Liver (tissue), 9 donors: Measurements from ENCODE around the gene RASA3. TPM values are rescaled to one million over a fixed set of nuclear protein-coding genes. Genes with fewer than 3 reads are reported as not detected.

Source experiments
- DNase-seq: peaks from one replicate; pipeline ENCODE4 v3.0.0-alpha.2; 2017; ENCODE audit warnings: low spot score
- H3K27ac ChIP-seq, 2 donors: one replicate each; pipeline ENCODE4 v1.7.0; 2013; ENCODE audit warnings: inconsistent platforms in 2 of 2, low read length in 2 of 2, control low read depth in 1 of 2, low read depth in 1 of 2, mild to moderate bottlenecking in 1 of 2
- H3K27me3 ChIP-seq, 4 donors: one replicate each; pipeline versions ENCODE4 v1.6.1 to v1.7.0; 2013; ENCODE audit warnings: low read length in 3 of 4, inconsistent platforms in 1 of 4, mild to moderate bottlenecking in 1 of 4, moderate library complexity in 1 of 4; ENCODE audit not compliant: control insufficient read depth in 4 of 4, insufficient read depth in 4 of 4
- H3K36me3 ChIP-seq, 4 donors: one replicate each; pipeline versions ENCODE4 v1.6.1 to v1.7.0; 2013; ENCODE audit warnings: low read length in 3 of 4, mild to moderate bottlenecking in 3 of 4, low read depth in 1 of 4, moderate library complexity in 1 of 4; ENCODE audit not compliant: control insufficient read depth in 4 of 4, insufficient read depth in 3 of 4
- H3K4me1 ChIP-seq, 4 donors: one replicate each; pipeline versions ENCODE4 v1.6.1 to v1.7.0; 2013; ENCODE audit warnings: low read length in 3 of 4, mild to moderate bottlenecking in 3 of 4, moderate library complexity in 1 of 4; ENCODE audit not compliant: control insufficient read depth in 4 of 4, insufficient read depth in 4 of 4
- H3K4me3 ChIP-seq, 3 donors: one replicate each; pipeline versions ENCODE4 v1.6.1 to v1.7.0; 2013; ENCODE audit warnings: low read length in 3 of 3, control low read depth in 1 of 3, low read depth in 1 of 3, mild to moderate bottlenecking in 1 of 3
- H3K9ac ChIP-seq, 2 donors: one replicate each; pipeline ENCODE4 v1.7.0; 2013; ENCODE audit warnings: low read length in 2 of 2, mild to moderate bottlenecking in 2 of 2, moderate library complexity in 2 of 2, control low read depth in 1 of 2, low read depth in 1 of 2
- H3K9me3 ChIP-seq, 4 donors: one replicate each; pipeline versions ENCODE4 v1.6.1 to v1.7.0; 2013; ENCODE audit warnings: low read length in 3 of 4; ENCODE audit not compliant: control insufficient read depth in 4 of 4
- EGR1 ChIP-seq, 2 donors: IDR thresholded peaks; 2 replicates each; pipeline ENCODE4 v1.6.1; 2016 to 2018; ENCODE audit warnings: antibody characterized with exemption in 2 of 2, low read depth in 2 of 2
- GABPA ChIP-seq, 2 donors: IDR thresholded peaks in 1 of 2; conservative IDR thresholded peaks in 1 of 2; 2 replicates each; pipeline ENCODE4 v1.6.1; 2016; ENCODE audit warnings: antibody characterized with exemption in 2 of 2, mild to moderate bottlenecking in 1 of 2, moderate library complexity in 1 of 2
- HNF4A ChIP-seq, 2 donors: conservative IDR thresholded peaks; 2 replicates each; pipeline ENCODE4 v1.6.1; 2016; ENCODE audit warnings: antibody characterized with exemption in 2 of 2, mild to moderate bottlenecking in 2 of 2
- HNF4G ChIP-seq: IDR thresholded peaks from 2 replicates; pipeline ENCODE4 v1.6.1; 2016; ENCODE audit warnings: antibody characterized with exemption
- RXRA ChIP-seq, 2 donors: IDR thresholded peaks; 2 replicates each; pipeline ENCODE4 v1.6.1; 2017 to 2018; ENCODE audit warnings: antibody characterized with exemption in 2 of 2, mild to moderate bottlenecking in 1 of 2
- SP1 ChIP-seq: IDR thresholded peaks from 2 replicates; pipeline ENCODE4 v1.6.1; 2018; ENCODE audit warnings: antibody characterized with exemption, mild to moderate bottlenecking
- TAF1 ChIP-seq: conservative IDR thresholded peaks from 2 replicates; pipeline ENCODE4 v1.6.1; 2016; ENCODE audit warnings: antibody characterized with exemption, mild to moderate bottlenecking
- YY1 ChIP-seq: IDR thresholded peaks from 2 replicates; pipeline ENCODE4 v1.6.1; 2016; ENCODE audit warnings: antibody characterized with exemption, mild to moderate bottlenecking
- whole genome bisulfite sequencing: extraction: QIAGEN DNeasy Blood & Tissue Kit; methylation state at CpG from one replicate; pipeline ENCODE4 v1.1.7; 2013; 5-methylcytosine and 5-hydroxymethylcytosine counted together
- polyA plus RNA-seq, 2 donors: library from polyadenylated mRNA; stranded (reverse) in 1 of 2; unstranded in 1 of 2; fragments of 200-250 nt in 1 of 2; fragments of >200 nt in 1 of 2; fragmentation: Nextera tagmentation in 1 of 2; extraction: Ambion mirVana in 1 of 2; gene quantifications; one replicate each; pipeline versions ENCODE4 v1.2.1 to v1.2.3, GENCODE V29; 2013 to 2015
- total RNA-seq, 2 donors: library from RNA; depleted of rRNA; stranded (reverse); fragments of >200 nt; gene quantifications; one replicate each; pipeline ENCODE4 v1.2.3, GENCODE V29; 2014
- TF ChIP-seq, protein P1 (sequence below): fragments of 150-350 bp; IDR thresholded peaks from 2 replicates; pipeline ENCODE4 v1.5.1; 2017; ENCODE audit warnings: improper control_type of control experiment, low read depth, low read length; ENCODE audit not compliant: missing input control
- TF ChIP-seq, protein P2 (sequence below): IDR thresholded peaks from 2 replicates; pipeline ENCODE4 v1.6.1; 2016; ENCODE audit warnings: antibody characterized with exemption
- TF ChIP-seq, protein P3 (sequence below): IDR thresholded peaks from 2 replicates; pipeline ENCODE4 v1.6.1; 2016; ENCODE audit warnings: antibody characterized with exemption
- TF ChIP-seq, protein P4 (sequence below): IDR thresholded peaks from 2 replicates; pipeline ENCODE4 v1.6.1; 2016; ENCODE audit warnings: antibody characterized with exemption, mild to moderate bottlenecking
- donor health status: healthy.
- donor health status: healthy.
- donor health status: healthy.
- donor health status: healthy.
- donor health status: healthy.

Gene RASA3
- total and polyA plus RNA-seq, 4 donors: 0.64 to 5.9 (median 3.8) TPM

DNA sequence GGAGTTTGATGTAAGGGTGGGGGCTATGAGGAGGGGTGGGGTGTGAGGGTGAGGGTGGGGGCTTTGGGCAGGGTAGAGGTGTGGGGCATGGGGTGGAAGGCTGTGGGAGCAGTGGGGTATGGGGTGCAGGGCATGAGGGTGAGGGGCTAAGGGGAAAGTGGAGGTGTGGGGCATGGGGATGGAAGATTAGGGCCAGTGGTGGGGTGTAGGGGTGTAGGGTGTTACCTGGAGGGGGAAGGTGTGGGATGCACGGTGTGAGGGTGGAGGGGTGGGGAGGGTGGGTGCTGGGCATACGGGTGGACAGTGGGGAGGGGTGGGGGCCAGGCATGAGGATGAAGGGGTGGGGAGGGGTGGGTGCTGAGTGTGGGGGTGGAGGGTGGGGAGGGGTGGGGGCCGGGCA, 22.9 kb upstream of the RASA3 start:
- H3K27me3 ChIP-seq: no peaks in the 10 kb centered on the region
- H3K36me3 ChIP-seq: no peaks in the 10 kb centered on the region
- TF ChIP-seq HNF4G (no peak), GABPA (IDR thresholded peaks at IDR 0.05 in 1 of 2, conservative IDR thresholded peaks at IDR 0.05 in 1 of 2) (no peak), YY1 (no peak), RXRA (IDR thresholded peaks at IDR 0.05) (no peak), SP1 (no peak), HNF4A (conservative IDR thresholded peaks at IDR 0.05) (no peak), EGR1 (IDR thresholded peaks at IDR 0.05; ENCODE audit: low read depth in 2 of 2) (no peak), TAF1 (no peak)
- TF ChIP-seq, protein P1, sequence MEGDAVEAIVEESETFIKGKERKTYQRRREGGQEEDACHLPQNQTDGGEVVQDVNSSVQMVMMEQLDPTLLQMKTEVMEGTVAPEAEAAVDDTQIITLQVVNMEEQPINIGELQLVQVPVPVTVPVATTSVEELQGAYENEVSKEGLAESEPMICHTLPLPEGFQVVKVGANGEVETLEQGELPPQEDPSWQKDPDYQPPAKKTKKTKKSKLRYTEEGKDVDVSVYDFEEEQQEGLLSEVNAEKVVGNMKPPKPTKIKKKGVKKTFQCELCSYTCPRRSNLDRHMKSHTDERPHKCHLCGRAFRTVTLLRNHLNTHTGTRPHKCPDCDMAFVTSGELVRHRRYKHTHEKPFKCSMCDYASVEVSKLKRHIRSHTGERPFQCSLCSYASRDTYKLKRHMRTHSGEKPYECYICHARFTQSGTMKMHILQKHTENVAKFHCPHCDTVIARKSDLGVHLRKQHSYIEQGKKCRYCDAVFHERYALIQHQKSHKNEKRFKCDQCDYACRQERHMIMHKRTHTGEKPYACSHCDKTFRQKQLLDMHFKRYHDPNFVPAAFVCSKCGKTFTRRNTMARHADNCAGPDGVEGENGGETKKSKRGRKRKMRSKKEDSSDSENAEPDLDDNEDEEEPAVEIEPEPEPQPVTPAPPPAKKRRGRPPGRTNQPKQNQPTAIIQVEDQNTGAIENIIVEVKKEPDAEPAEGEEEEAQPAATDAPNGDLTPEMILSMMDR: no peak
- TF ChIP-seq, protein P2, sequence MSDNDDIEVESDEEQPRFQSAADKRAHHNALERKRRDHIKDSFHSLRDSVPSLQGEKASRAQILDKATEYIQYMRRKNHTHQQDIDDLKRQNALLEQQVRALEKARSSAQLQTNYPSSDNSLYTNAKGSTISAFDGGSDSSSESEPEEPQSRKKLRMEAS: no peak
- TF ChIP-seq, protein P3, sequence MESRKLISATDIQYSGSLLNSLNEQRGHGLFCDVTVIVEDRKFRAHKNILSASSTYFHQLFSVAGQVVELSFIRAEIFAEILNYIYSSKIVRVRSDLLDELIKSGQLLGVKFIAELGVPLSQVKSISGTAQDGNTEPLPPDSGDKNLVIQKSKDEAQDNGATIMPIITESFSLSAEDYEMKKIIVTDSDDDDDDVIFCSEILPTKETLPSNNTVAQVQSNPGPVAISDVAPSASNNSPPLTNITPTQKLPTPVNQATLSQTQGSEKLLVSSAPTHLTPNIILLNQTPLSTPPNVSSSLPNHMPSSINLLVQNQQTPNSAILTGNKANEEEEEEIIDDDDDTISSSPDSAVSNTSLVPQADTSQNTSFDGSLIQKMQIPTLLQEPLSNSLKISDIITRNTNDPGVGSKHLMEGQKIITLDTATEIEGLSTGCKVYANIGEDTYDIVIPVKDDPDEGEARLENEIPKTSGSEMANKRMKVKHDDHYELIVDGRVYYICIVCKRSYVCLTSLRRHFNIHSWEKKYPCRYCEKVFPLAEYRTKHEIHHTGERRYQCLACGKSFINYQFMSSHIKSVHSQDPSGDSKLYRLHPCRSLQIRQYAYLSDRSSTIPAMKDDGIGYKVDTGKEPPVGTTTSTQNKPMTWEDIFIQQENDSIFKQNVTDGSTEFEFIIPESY: no peak
- no peak overlapping the region for H3K4me3 ChIP-seq
- 71% methylated on average over 3 of the region's 3 CpGs for WGBS
- no peak for DNase-seq
- H3K9me3 ChIP-seq: no peaks in the 10 kb centered on the region
- H3K27ac ChIP-seq: no peak overlapping the region
- no peak overlapping the region for H3K9ac ChIP-seq
- peaks cover 0 to 4% (median 3%) of the 10 kb centered on the region in 4 donors for H3K4me1 ChIP-seq

DNA sequence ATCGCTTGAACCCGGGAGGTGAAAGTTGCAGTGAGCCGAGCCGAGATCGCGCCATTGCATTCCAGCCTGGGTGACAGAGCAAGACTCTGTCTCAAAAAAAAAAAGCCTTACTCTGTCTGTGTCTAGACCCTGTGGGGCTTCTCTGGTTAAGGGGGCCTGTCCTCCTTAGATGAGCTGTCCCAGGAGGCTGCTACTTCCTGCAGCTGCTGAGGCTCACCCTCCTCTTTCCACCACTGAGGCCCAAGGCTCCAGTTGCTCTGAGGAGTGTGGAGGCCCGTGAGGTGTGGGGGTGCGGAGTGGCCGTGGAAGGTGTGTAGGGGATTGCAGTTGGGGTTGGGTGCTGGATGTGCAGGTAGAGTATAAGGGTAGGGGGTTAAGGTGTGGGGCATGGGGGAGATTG, 22.1 kb upstream of the RASA3 start:
- TF ChIP-seq YY1 (no peak), SP1 (no peak), TAF1 (no peak), EGR1 (IDR thresholded peaks at IDR 0.05; ENCODE audit: low read depth in 2 of 2) (no peak), GABPA (IDR thresholded peaks at IDR 0.05 in 1 of 2, conservative IDR thresholded peaks at IDR 0.05 in 1 of 2) (no peak), HNF4G (no peak)
- TF ChIP-seq, protein P4, sequence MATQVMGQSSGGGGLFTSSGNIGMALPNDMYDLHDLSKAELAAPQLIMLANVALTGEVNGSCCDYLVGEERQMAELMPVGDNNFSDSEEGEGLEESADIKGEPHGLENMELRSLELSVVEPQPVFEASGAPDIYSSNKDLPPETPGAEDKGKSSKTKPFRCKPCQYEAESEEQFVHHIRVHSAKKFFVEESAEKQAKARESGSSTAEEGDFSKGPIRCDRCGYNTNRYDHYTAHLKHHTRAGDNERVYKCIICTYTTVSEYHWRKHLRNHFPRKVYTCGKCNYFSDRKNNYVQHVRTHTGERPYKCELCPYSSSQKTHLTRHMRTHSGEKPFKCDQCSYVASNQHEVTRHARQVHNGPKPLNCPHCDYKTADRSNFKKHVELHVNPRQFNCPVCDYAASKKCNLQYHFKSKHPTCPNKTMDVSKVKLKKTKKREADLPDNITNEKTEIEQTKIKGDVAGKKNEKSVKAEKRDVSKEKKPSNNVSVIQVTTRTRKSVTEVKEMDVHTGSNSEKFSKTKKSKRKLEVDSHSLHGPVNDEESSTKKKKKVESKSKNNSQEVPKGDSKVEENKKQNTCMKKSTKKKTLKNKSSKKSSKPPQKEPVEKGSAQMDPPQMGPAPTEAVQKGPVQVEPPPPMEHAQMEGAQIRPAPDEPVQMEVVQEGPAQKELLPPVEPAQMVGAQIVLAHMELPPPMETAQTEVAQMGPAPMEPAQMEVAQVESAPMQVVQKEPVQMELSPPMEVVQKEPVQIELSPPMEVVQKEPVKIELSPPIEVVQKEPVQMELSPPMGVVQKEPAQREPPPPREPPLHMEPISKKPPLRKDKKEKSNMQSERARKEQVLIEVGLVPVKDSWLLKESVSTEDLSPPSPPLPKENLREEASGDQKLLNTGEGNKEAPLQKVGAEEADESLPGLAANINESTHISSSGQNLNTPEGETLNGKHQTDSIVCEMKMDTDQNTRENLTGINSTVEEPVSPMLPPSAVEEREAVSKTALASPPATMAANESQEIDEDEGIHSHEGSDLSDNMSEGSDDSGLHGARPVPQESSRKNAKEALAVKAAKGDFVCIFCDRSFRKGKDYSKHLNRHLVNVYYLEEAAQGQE: no peak

More for the DNA sequence above, 22.1 kb upstream of the RASA3 start:
- WGBS: 91% methylated on average over 9 of the region's 9 CpGs
- DNase-seq: no peak
- H3K27me3 ChIP-seq: no peaks in the 10 kb centered on the region
- H3K9ac ChIP-seq: no peak overlapping the region
- H3K9me3 ChIP-seq: no peaks in the 10 kb centered on the region
- H3K4me1 ChIP-seq: peaks cover 0 to 4% (median 3%) of the 10 kb centered on the region in 4 donors
- H3K36me3 ChIP-seq: no peaks in the 10 kb centered on the region
- no peak overlapping the region for H3K27ac ChIP-seq
- no peak overlapping the region for H3K4me3 ChIP-seq
